Gastroesophageal sphincter (tissue), 4 donors: ENCODE data around the gene CDKL5. TPM values are rescaled to one million over a fixed set of nuclear protein-coding genes. Genes with fewer than 3 reads are reported as not detected.

Source experiments
- ATAC-seq: fragments of 150-250 bp; one replicate; pipeline ENCODE4 v1.9.1; 2016; ENCODE audit warnings: mild to moderate bottlenecking, moderate library complexity
- H3K27ac ChIP-seq, 4 donors: fragments of 200-600 bp; sonication (generic) in 3 of 4; 1 replicate in 3 of 4; 2 replicates in 1 of 4; pipeline ENCODE4 v1.5.1; 2016 to 2019
- H3K27me3 ChIP-seq: fragments of 200-600 bp; sonication (generic); one replicate; pipeline ENCODE4 v1.5.1; 2019
- H3K36me3 ChIP-seq, 2 donors: fragments of 200-600 bp; sonication (generic); one replicate each; pipeline ENCODE4 v1.5.1; 2019; ENCODE audit warnings: control low read depth in 1 of 2
- H3K4me1 ChIP-seq, 3 donors: fragments of 200-600 bp; sonication (generic); 1 replicate in 2 of 3; 2 replicates in 1 of 3; pipeline ENCODE4 v1.5.1; 2016 to 2019; ENCODE audit warnings: control low read depth in 2 of 3
- H3K4me3 ChIP-seq, 2 donors: fragments of 200-600 bp; sonication (generic); one replicate each; pipeline ENCODE4 v1.5.1; 2019; ENCODE audit warnings: mild to moderate bottlenecking in 1 of 2, moderate library complexity in 1 of 2
- H3K9me3 ChIP-seq, 3 donors: fragments of 200-600 bp; sonication (generic); one replicate each; pipeline ENCODE4 v1.5.1; 2017 to 2019; ENCODE audit warnings: control low read depth in 2 of 3
- CTCF ChIP-seq, 4 experiments: fragments of 200-600 bp in 2 of 4; fragments of 450-650 bp in 2 of 4; sonication (generic) in 1 of 4; IDR thresholded peaks; one replicate each; pipeline ENCODE4 v1.5.1; 2017 to 2019; ENCODE audit warnings: antibody characterized with exemption in 4 of 4, mild to moderate bottlenecking in 2 of 4, moderate library complexity in 2 of 4
- EP300 ChIP-seq: sonication (generic); formaldehyde crosslinking; IDR thresholded peaks from one replicate; pipeline ENCODE4 v1.6.1; 2017; ENCODE audit warnings: antibody characterized with exemption, mild to moderate bottlenecking
- POLR2A ChIP-seq, 2 donors: fragments of 450-650 bp; IDR thresholded peaks; one replicate each; pipeline ENCODE4 v1.6.1; 2017; ENCODE audit warnings: antibody characterized with exemption in 2 of 2, mild to moderate bottlenecking in 2 of 2, moderate library complexity in 1 of 2
- POLR2AphosphoS5 ChIP-seq: sonication (generic); formaldehyde crosslinking; IDR thresholded peaks from one replicate; pipeline ENCODE4 v1.6.1; 2017; ENCODE audit warnings: antibody characterized with exemption
- WGBS, 2 donors: methylation state at CpG; one replicate each; pipeline ENCODE4 v1.1.5; 2018; ENCODE audit warnings: low coverage in 1 of 2; 5-methylcytosine and 5-hydroxymethylcytosine counted together
- total RNA-seq, 4 donors: library from RNA; depleted of rRNA; stranded (reverse); fragments of >200 nt; gene quantifications; one replicate each; pipeline ENCODE4 v1.1.0, GENCODE V29; 2016

Gene CDKL5
- total RNA-seq, 4 donors from 2014 or later, result 5.3 to 9.7 (median 8.6) TPM

- Histone ChIP-seq H3K36me3 (no peaks in the 10 kb centered on the region), H3K4me3 (no peak overlapping the region), H3K27me3 (no peaks in the 10 kb centered on the region), H3K4me1 (no peaks in the 10 kb centered on the region), H3K9me3 (no peaks in the 10 kb centered on the region), H3K27ac (no peak overlapping the region)
- ATAC-seq, result no peak
- no peak for TF ChIP-seq POLR2AphosphoS5
- no peak for TF ChIP-seq EP300
- TF ChIP-seq CTCF (IDR thresholded peaks at IDR 0.05), result no peak
- TF ChIP-seq POLR2A (IDR thresholded peaks at IDR 0.05), result no peak
- 22 to 24% methylated on average over 1 of the region's 1 CpG for WGBS, 2 donors
Measured at GRCh38 chrX:18537524-18537923, 112.1 kb downstream of the CDKL5 start.

GRCh38 chrX:18542131-18542530 lies 116.7 kb downstream of the CDKL5 start:
- H3K27ac ChIP-seq, result no peak overlapping the region
- no peak for ATAC-seq
- WGBS, 2 donors, result 80% methylated on average over 1 of the region's 3 CpGs; no CpG with 5 or more reads in 1 of the 2 donors

GRCh38 chrX:18542905-18543304 lies 117.5 kb downstream of the CDKL5 start:
- H3K27me3 ChIP-seq, result no peaks in the 10 kb centered on the region
- 47% methylated on average over 3 of the region's 6 CpGs; no CpG with 5 or more reads in 1 of the 2 donors for WGBS, 2 donors
- no peaks in the 10 kb centered on the region for H3K9me3 ChIP-seq
- peaks cover 0 to 10% (median 0%) of the 10 kb centered on the region in 3 donors for H3K4me1 ChIP-seq
- H3K4me3 ChIP-seq, result no peak overlapping the region
- H3K27ac ChIP-seq, result no peak overlapping the region
- ATAC-seq, result no peak
- TF ChIP-seq POLR2A (IDR thresholded peaks at IDR 0.05) (no peak), POLR2AphosphoS5 (no peak), CTCF (IDR thresholded peaks at IDR 0.05) (no peak), EP300 (no peak)
- H3K36me3 ChIP-seq, result no peaks in the 10 kb centered on the region

More at GRCh38 chrX:18542131-18542530, 116.7 kb downstream of the CDKL5 start:
- Histone ChIP-seq H3K9me3 (no peaks in the 10 kb centered on the region), H3K4me1 (peaks cover 0 to 10% (median 0%) of the 10 kb centered on the region in 3 donors), H3K36me3 (no peaks in the 10 kb centered on the region), H3K4me3 (no peak overlapping the region), H3K27me3 (no peaks in the 10 kb centered on the region)
- TF ChIP-seq CTCF (IDR thresholded peaks at IDR 0.05), result no peak
- TF ChIP-seq POLR2A (IDR thresholded peaks at IDR 0.05), result no peak
- TF ChIP-seq POLR2AphosphoS5, result no peak
- no peak for TF ChIP-seq EP300

- H3K27me3 ChIP-seq, result no peaks in the 10 kb centered on the region
- no peak for ATAC-seq
- H3K4me3 ChIP-seq, result no peak overlapping the region
- peaks cover 0 to 10% (median 0%) of the 10 kb centered on the region in 3 donors for H3K4me1 ChIP-seq
- no peaks in the 10 kb centered on the region for H3K36me3 ChIP-seq
- TF ChIP-seq CTCF (IDR thresholded peaks at IDR 0.05), result no peak
- TF ChIP-seq EP300, result no peak
- no peaks in the 10 kb centered on the region for H3K9me3 ChIP-seq
- no peak overlapping the region for H3K27ac ChIP-seq
- 100% methylated on average over 1 of the region's 1 CpG; no CpG with 5 or more reads in 1 of the 2 donors for WGBS, 2 donors
Measured at GRCh38 chrX:18543738-18544137, 118.3 kb downstream of the CDKL5 start.

- Histone ChIP-seq H3K27me3 (no peaks in the 10 kb centered on the region), H3K36me3 (no peaks in the 10 kb centered on the region), H3K9me3 (no peaks in the 10 kb centered on the region), H3K4me1 (peaks cover 0 to 10% (median 0%) of the 10 kb centered on the region in 3 donors), H3K4me3 (no peak overlapping the region), H3K27ac (no peak overlapping the region)
- WGBS, 2 donors, result 83 to 88% methylated on average over 2 of the region's 2 CpGs
- TF ChIP-seq CTCF (IDR thresholded peaks at IDR 0.05) (no peak), POLR2AphosphoS5 (no peak)
- no peak for ATAC-seq
Measured at GRCh38 chrX:18545771-18546170, 120.4 kb downstream of the CDKL5 start.
